Activated CD8-positive, alpha-beta memory T cell treated with anti-CD3 and anti-CD28 coated beads, Interleukin-2, amount 50 U/mL, for 1 hour (primary cell): Measurements from ENCODE around the gene TAAR6.
"Not testable (repeated sequence)": the region's sequence is repeated elsewhere in the genome, so short reads cannot be mapped to it uniquely, and the experiment has no call there.

Experiments used
- DNase-seq: peaks from one replicate; pipeline ENCODE4 v3.0.0-alpha.2; 2020; ENCODE audit errors: extremely low read depth

TAAR6 gene

GRCh38 chr6:132590362-132590761 lies 20.2 kb downstream of the TAAR6 start:
- DNase-seq: no peak

- DNase-seq: no peak
These were observed 22.7 kb downstream of the TAAR6 start for GRCh38 chr6:132592855-132593254.

- no peak for DNase-seq
These were observed 26.1 kb downstream of the TAAR6 start for GRCh38 chr6:132596201-132596600.

GRCh38 chr6:132598473-132598872 lies 28.4 kb downstream of the TAAR6 start:
- DNase-seq: no peak

- DNase-seq: not testable (repeated sequence)
These were observed 30.8 kb downstream of the TAAR6 start for GRCh38 chr6:132600900-132601299.

- no peak for DNase-seq
These were observed 34.6 kb downstream of the TAAR6 start for GRCh38 chr6:132604635-132605152.

- DNase-seq: no peak
These were observed 37.6 kb downstream of the TAAR6 start for GRCh38 chr6:132607544-132608233.

GRCh38 chr6:132611616-132612015 lies 41.5 kb downstream of the TAAR6 start:
- no peak for DNase-seq

- no peak for DNase-seq
These were observed 42.5 kb downstream of the TAAR6 start for GRCh38 chr6:132612449-132613108.

GRCh38 chr6:132614554-132614953 lies 44.4 kb downstream of the TAAR6 start:
- DNase-seq: no peak

GRCh38 chr6:132616677-132617076 lies 46.6 kb downstream of the TAAR6 start:
- no peak for DNase-seq
